Sigmoid colon (tissue), 4 donors: ENCODE measurements around the gene MLLT3.

ENCODE experiments used
- POLR2A ChIP-seq, 2 donors: fragments of 450-650 bp; IDR thresholded peaks; one replicate each; pipeline ENCODE4 v1.6.1; 2016; ENCODE audit warnings: antibody characterized with exemption in 2 of 2, mild to moderate bottlenecking in 2 of 2, moderate library complexity in 2 of 2
- POLR2AphosphoS5 ChIP-seq, 4 donors: sonication (generic); formaldehyde crosslinking; IDR thresholded peaks; one replicate each; pipeline ENCODE4 v1.6.1; 2017; ENCODE audit warnings: antibody characterized with exemption in 4 of 4
- TF ChIP-seq, protein P1 (sequence below), 4 experiments: fragments of 450-650 bp in 3 of 4; fragments of 200-600 bp in 1 of 4; IDR thresholded peaks; one replicate each; pipeline ENCODE4 v1.5.1; 2016 to 2019; ENCODE audit warnings: antibody characterized with exemption in 4 of 4, mild to moderate bottlenecking in 3 of 4, moderate library complexity in 2 of 4

DNA sequence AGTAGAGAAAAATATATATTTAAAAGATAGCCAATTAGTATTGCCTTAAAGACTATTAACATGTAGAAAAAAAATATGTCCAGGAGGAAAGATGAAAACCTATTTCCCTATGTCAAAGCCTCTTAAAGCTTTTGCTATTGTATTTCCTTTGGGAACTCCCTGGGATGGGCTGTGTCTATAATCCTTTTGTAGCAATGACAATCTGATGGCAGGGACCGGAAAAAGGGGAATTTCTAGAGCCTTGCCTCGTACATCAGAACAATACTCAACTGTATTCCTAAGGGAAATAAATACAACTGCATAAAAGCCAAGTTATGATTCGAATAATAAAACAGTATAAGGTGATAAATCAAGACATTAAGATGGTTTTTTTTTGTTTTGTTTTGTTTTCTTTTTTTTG is 257.3 kb downstream of the MLLT3 start:
- TF ChIP-seq, protein P1, sequence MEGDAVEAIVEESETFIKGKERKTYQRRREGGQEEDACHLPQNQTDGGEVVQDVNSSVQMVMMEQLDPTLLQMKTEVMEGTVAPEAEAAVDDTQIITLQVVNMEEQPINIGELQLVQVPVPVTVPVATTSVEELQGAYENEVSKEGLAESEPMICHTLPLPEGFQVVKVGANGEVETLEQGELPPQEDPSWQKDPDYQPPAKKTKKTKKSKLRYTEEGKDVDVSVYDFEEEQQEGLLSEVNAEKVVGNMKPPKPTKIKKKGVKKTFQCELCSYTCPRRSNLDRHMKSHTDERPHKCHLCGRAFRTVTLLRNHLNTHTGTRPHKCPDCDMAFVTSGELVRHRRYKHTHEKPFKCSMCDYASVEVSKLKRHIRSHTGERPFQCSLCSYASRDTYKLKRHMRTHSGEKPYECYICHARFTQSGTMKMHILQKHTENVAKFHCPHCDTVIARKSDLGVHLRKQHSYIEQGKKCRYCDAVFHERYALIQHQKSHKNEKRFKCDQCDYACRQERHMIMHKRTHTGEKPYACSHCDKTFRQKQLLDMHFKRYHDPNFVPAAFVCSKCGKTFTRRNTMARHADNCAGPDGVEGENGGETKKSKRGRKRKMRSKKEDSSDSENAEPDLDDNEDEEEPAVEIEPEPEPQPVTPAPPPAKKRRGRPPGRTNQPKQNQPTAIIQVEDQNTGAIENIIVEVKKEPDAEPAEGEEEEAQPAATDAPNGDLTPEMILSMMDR (IDR thresholded peaks at IDR 0.05) = no peak
- TF ChIP-seq POLR2AphosphoS5 (IDR thresholded peaks at IDR 0.05) (no peak), POLR2A (IDR thresholded peaks at IDR 0.05) (no peak)
